ENCODE results near the gene SMKR1.

DNA sequence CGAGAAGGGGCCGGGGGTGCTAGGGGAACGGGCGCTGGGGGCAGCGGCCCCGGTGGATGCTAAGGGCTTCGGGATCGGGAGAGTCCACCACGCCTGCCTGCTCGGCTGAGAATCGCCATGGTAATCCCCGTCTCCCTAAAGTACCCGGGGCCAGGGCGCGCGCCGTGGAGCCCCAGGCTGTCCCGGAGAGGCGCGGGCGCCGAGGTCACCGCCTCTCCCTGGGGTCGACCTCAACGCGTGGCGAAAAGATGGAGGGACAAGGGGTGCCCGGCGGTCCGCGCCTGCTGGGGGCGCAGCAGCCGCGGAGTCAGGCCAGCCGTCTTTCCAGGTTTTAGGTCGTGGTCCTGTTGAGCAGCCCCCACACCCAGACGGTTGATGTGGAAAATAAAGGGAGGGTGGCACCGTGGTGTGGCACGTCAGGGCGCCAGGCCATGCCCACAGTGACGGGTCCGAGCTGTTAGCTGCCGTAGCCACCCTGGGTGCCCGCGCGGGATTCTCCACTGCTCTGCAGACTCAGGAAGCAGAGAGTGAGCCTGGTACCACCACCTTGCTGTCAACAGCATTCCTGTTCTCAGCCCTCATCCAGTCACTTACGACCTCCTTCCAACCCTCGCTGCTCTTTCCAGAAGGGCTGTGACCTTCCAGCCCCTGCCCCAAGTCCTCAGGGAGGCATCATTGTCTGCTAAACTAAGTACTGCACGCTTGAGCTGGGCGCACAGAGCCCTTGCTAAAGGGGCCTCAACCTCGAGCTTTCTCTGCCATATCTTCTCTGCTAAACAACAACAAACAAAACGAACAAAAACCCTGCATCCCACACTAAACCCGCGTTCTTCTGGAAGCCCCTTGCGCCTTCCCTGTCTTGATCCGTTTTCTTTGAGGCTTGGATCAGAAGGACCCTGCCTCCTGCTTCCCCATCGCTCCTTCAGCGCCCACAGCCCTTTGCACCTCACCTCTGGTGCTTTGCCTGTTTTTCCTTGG, 666 bp downstream of the SMKR1 start:
- TF ChIP-seq NRF1 (conservative IDR thresholded peaks at IDR 0.05 in 1 of 2, IDR thresholded peaks at IDR 0.05 in 1 of 2), result no peak
- no peak for TF ChIP-seq POLR2A (conservative IDR thresholded peaks at IDR 0.05)
